ENCODE measurements around the gene RAET1G.

DNA sequence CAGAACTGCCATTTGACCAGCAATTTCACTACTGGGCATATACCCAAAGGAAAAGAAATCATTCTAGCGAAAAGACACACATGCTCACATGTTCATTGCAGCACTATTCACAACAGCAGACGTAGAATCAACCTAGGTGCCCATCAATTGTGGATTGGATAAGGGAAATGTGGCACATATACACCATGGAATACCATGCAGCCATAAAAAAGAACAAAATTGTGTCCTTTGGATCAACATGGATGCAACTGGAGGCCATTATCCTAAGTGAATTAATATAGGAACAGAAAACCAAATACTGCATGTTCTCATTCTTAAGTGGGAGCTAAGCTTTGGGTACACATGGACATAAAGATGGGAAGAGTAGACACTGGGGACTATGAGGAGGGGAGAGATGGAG is 41.1 kb downstream of the RAET1G start:
- TF ChIP-seq, protein P1, sequence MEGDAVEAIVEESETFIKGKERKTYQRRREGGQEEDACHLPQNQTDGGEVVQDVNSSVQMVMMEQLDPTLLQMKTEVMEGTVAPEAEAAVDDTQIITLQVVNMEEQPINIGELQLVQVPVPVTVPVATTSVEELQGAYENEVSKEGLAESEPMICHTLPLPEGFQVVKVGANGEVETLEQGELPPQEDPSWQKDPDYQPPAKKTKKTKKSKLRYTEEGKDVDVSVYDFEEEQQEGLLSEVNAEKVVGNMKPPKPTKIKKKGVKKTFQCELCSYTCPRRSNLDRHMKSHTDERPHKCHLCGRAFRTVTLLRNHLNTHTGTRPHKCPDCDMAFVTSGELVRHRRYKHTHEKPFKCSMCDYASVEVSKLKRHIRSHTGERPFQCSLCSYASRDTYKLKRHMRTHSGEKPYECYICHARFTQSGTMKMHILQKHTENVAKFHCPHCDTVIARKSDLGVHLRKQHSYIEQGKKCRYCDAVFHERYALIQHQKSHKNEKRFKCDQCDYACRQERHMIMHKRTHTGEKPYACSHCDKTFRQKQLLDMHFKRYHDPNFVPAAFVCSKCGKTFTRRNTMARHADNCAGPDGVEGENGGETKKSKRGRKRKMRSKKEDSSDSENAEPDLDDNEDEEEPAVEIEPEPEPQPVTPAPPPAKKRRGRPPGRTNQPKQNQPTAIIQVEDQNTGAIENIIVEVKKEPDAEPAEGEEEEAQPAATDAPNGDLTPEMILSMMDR (IDR thresholded peaks at IDR 0.05), result no peak
- TF ChIP-seq POLR2A (IDR thresholded peaks at IDR 0.05), result no peak
